ENCODE data around the gene PEX5L. TPM values are rescaled to one million over a fixed set of nuclear protein-coding genes. Genes with fewer than 3 reads are reported as not detected.
A peak's percentile ranks its signal among the peaks of the same experiment; 100 is the strongest.

Gene PEX5L
- total and polyA plus RNA-seq, 12 donors: 0.01 to 0.94 (median 0.36) TPM; not detected in 3

GRCh38 chr3:180036092-180036670 lies 556 bp downstream of the PEX5L start:
- no peaks in the 10 kb centered on the region for H3K9me3 ChIP-seq
- peaks cover 0 to 9% (median 0%) of the 10 kb centered on the region in 9 donors for H3K4me1 ChIP-seq
- TF ChIP-seq, protein P1, sequence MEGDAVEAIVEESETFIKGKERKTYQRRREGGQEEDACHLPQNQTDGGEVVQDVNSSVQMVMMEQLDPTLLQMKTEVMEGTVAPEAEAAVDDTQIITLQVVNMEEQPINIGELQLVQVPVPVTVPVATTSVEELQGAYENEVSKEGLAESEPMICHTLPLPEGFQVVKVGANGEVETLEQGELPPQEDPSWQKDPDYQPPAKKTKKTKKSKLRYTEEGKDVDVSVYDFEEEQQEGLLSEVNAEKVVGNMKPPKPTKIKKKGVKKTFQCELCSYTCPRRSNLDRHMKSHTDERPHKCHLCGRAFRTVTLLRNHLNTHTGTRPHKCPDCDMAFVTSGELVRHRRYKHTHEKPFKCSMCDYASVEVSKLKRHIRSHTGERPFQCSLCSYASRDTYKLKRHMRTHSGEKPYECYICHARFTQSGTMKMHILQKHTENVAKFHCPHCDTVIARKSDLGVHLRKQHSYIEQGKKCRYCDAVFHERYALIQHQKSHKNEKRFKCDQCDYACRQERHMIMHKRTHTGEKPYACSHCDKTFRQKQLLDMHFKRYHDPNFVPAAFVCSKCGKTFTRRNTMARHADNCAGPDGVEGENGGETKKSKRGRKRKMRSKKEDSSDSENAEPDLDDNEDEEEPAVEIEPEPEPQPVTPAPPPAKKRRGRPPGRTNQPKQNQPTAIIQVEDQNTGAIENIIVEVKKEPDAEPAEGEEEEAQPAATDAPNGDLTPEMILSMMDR (IDR thresholded peaks at IDR 0.05): no peak
- peak overlapping the region in 5 of 10 donors; percentile 22 to 43 (median 32) for H3K4me3 ChIP-seq
- H3K27me3 ChIP-seq: peaks cover 4 to 85% (median 63%) of the 10 kb centered on the region in 7 donors
- no peak for ATAC-seq
- WGBS, 2 donors: 1 to 2% methylated on average over 16 of the region's 16 CpGs
- DNase-seq: no peak
- H3K27ac ChIP-seq: no peak overlapping the region
- no peaks in the 10 kb centered on the region for H3K36me3 ChIP-seq
- intact Hi-C loops (cut with DNase I): no loop called here

GRCh38 chr3:180026997-180027396 lies 9.7 kb downstream of the PEX5L start:
- Histone ChIP-seq H3K4me1 (no peaks in the 10 kb centered on the region), H3K27me3 (peaks cover 0 to 6% (median 0%) of the 10 kb centered on the region in 7 donors), H3K4me3 (no peak overlapping the region), H3K9me3 (no peaks in the 10 kb centered on the region), H3K27ac (no peak overlapping the region), H3K36me3 (no peaks in the 10 kb centered on the region)
- ATAC-seq (no peak), DNase-seq (no peak)
- WGBS, 2 donors: 79 to 87% methylated on average over 2 of the region's 2 CpGs
- TF ChIP-seq, protein P1 (IDR thresholded peaks at IDR 0.05): no peak
- intact Hi-C loops (cut with DNase I): no loop called here

DNA sequence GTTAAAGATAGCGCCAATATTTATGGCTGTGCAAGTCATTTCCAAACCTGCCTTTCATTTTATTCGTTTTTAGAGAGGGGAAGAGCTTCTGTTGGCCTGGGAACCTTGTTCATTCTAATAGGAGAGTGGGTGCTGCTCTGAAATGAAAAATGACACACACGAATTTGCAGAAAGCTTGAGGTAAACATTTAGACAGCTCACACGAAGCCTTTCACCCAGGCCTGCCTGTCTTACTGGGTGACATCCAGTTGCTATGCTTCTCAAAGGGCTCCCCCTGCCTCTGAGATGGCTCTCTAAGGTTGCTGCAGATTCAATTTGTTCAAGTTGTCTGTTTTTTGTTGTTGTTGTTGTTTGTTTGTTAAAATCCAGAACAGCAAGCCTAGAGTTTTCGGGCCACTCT lies 18.2 kb downstream of the PEX5L start:
- TF ChIP-seq, protein P1 (IDR thresholded peaks at IDR 0.05): no peak
- no peaks in the 10 kb centered on the region for H3K36me3 ChIP-seq
- intact Hi-C loops (cut with DNase I): no loop called here
- ATAC-seq: no peak
- no peak for DNase-seq
- no peak overlapping the region for H3K4me3 ChIP-seq
- no peaks in the 10 kb centered on the region for H3K9me3 ChIP-seq
- no peaks in the 10 kb centered on the region for H3K27me3 ChIP-seq
- 39 to 57% methylated on average over 5 of the region's 5 CpGs for WGBS, 2 donors
- H3K4me1 ChIP-seq: no peaks in the 10 kb centered on the region
- H3K27ac ChIP-seq: no peak overlapping the region

DNA sequence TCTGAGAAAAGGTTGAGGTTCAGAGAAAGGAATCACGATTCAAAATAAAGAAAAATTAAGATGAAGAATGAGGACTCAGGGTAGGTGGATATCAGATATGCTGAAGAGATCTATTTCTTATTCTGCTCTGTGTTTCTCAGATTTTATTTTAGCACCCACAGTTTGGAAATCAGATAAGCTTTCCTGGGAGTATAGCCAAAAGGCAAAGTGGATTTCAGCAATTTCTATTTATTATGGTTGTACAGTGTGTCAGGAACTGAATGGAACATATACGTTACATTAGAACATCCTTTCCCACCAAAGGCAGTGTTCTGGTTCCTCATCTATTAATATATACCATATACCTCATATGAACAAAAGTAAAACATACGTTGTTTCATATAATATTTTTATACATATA lies 18.9 kb downstream of the PEX5L start:
- H3K4me3 ChIP-seq: no peak overlapping the region
- no peaks in the 10 kb centered on the region for H3K4me1 ChIP-seq
- H3K27me3 ChIP-seq: no peaks in the 10 kb centered on the region
- DNase-seq: no peak
- H3K9me3 ChIP-seq: no peaks in the 10 kb centered on the region
- H3K36me3 ChIP-seq: no peaks in the 10 kb centered on the region
- TF ChIP-seq, protein P1 (IDR thresholded peaks at IDR 0.05): no peak
- H3K27ac ChIP-seq: no peak overlapping the region
- 73 to 75% methylated on average over 3 of the region's 3 CpGs for WGBS, 2 donors
- intact Hi-C loops (cut with DNase I): no loop called here
- ATAC-seq: no peak

Measured in heart right ventricle (tissue), 16 donors.